ENCODE measurements around the gene EIF2B4. TPM values are rescaled to one million over a fixed set of nuclear protein-coding genes. Genes with fewer than 3 reads are reported as not detected.

Gene EIF2B4
- polyA plus RNA-seq, 1 donor (not counting 4 experiments of a cell fraction or from before 2014, with no cell fraction given), result 54.9 TPM

DNA sequence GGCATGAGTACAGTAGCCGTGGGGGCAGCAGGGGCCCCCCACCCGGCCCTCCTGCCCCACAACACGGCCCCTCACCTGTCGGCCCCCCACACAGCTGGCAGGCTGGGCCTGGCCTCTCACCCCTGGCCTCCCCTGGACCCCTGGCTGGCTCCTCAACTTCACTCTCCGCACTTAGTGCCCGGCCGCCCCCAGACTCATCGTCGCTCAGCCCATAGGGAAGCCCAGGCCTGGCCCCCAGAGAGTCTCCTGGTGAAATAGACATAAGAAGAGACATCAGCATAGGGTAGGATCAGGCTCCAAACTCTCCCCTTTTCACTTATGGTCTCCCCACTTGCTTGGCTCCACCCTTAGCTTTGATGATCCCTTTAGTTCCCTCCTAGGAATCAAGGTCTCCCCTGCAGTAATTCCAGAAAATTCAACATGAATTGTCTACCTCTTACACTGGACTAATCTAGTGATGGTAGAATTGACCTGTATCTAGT is 8.7 kb upstream of the EIF2B4 start:
- H3K4me2 ChIP-seq (ENCODE audit: control insufficient read depth, extremely low read depth, insufficient read depth, low read depth, low read length), result peak overlapping the region; percentile 88
- no peaks in the 10 kb centered on the region for H3K9me3 ChIP-seq (ENCODE audit: control insufficient read depth, low read depth, low read length)
- H2AFZ ChIP-seq (ENCODE audit: control insufficient read depth, low read length), result no peak overlapping the region
- DNase-seq (ENCODE audit: low read depth, low spot score) (no peak), FAIRE-seq (no peak)
- no peaks in the 10 kb centered on the region for H3K9me1 ChIP-seq (ENCODE audit: control insufficient read depth, extremely low read depth, insufficient read depth, low read length)
- peaks cover 16% of the 10 kb centered on the region for H3K4me1 ChIP-seq (ENCODE audit: control insufficient read depth, extremely low read depth, insufficient read depth, low read length)
- H4K20me1 ChIP-seq (ENCODE audit: control insufficient read depth, extremely low read depth, insufficient read depth, low read length), result peaks cover 3% of the 10 kb centered on the region
- H3K27ac ChIP-seq (ENCODE audit: control insufficient read depth, insufficient read depth, low read length), result no peak overlapping the region
- H3K4me3 ChIP-seq (ENCODE audit: control insufficient read depth in 2 of 3, extremely low read depth in 1 of 3, insufficient read depth in 2 of 3, low read depth in 1 of 3, low read length in 3 of 3), result no peak overlapping the region
- TF ChIP-seq EZH2 (IDR thresholded peaks at IDR 0.05; ENCODE audit: low read length), result no peak
- TF ChIP-seq, protein P1, sequence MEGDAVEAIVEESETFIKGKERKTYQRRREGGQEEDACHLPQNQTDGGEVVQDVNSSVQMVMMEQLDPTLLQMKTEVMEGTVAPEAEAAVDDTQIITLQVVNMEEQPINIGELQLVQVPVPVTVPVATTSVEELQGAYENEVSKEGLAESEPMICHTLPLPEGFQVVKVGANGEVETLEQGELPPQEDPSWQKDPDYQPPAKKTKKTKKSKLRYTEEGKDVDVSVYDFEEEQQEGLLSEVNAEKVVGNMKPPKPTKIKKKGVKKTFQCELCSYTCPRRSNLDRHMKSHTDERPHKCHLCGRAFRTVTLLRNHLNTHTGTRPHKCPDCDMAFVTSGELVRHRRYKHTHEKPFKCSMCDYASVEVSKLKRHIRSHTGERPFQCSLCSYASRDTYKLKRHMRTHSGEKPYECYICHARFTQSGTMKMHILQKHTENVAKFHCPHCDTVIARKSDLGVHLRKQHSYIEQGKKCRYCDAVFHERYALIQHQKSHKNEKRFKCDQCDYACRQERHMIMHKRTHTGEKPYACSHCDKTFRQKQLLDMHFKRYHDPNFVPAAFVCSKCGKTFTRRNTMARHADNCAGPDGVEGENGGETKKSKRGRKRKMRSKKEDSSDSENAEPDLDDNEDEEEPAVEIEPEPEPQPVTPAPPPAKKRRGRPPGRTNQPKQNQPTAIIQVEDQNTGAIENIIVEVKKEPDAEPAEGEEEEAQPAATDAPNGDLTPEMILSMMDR (optimal IDR thresholded peaks at IDR 0.05 in 1 of 3, IDR thresholded peaks at IDR 0.05 in 1 of 3, conservative IDR thresholded peaks at IDR 0.05 in 1 of 3; ENCODE audit: extremely low read depth in 1 of 3, insufficient read depth in 2 of 3, low read length in 3 of 3), result no peak
- no peak overlapping the region for H3K9ac ChIP-seq (ENCODE audit: control insufficient read depth, extremely low read depth, insufficient read depth, low read length)
- no peaks in the 10 kb centered on the region for H3K27me3 ChIP-seq (ENCODE audit: control insufficient read depth, extremely low read depth, insufficient read depth, low read length)
- H3K79me2 ChIP-seq (ENCODE audit: control insufficient read depth, insufficient read depth, low read length), result peaks cover 36% of the 10 kb centered on the region
- peaks cover 47 to 55% of the 10 kb centered on the region in 2 experiments for H3K36me3 ChIP-seq (ENCODE audit: control insufficient read depth in 2 of 2, extremely low read depth in 1 of 2, insufficient read depth in 2 of 2, low read length in 2 of 2)
- dilution Hi-C loops (cut with MboI; ENCODE audit: extremely low pct_ligation_motif_present, low sequenced_read_pairs), result no loop called here

DNA sequence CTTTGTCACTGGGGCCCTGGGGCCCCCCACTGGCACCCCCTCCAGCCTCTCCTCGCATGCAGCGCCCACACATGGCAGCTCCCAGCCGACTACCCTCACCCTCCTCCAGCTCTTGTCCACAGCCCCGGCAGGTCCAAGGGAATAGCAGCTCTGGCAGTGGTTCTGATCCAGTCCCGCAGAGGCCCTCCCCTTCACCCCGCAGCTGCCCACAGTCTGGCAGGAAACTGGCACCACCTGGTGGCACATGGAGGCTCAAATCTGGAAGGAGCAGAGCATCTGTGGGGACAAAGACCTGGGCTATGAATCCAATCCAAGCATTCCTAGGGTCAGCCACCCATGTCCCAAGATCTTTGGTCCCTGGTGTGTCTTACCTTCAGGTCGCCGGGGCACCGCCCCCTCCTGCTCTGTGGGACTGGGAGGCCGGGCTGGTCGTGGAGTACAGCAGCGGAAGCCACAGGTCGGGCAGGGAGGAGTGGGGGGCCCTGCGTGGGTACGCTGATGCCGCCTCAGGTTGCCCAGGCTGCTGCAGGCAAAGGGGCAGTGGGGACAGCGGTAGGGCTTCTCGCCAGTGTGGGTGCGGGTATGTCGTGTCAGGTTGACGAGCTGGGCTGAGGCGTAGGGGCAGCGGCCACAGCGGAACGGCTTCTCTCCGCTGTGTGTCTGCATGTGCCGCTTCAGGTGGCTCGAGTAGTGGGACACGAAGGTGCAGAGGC is 8.1 kb upstream of the EIF2B4 start:
- Histone ChIP-seq H4K20me1 (ENCODE audit: control insufficient read depth, extremely low read depth, insufficient read depth, low read length) (peaks cover 5% of the 10 kb centered on the region), H3K27me3 (ENCODE audit: control insufficient read depth, extremely low read depth, insufficient read depth, low read length) (no peaks in the 10 kb centered on the region), H3K27ac (ENCODE audit: control insufficient read depth, insufficient read depth, low read length) (no peak overlapping the region), H3K36me3 (ENCODE audit: control insufficient read depth in 2 of 2, extremely low read depth in 1 of 2, insufficient read depth in 2 of 2, low read length in 2 of 2) (peaks cover 45 to 52% of the 10 kb centered on the region in 2 experiments), H3K79me2 (ENCODE audit: control insufficient read depth, insufficient read depth, low read length) (peaks cover 39% of the 10 kb centered on the region), H3K4me3 (ENCODE audit: control insufficient read depth in 2 of 3, extremely low read depth in 1 of 3, insufficient read depth in 2 of 3, low read depth in 1 of 3, low read length in 3 of 3) (no peak overlapping the region), H3K9me1 (ENCODE audit: control insufficient read depth, extremely low read depth, insufficient read depth, low read length) (no peaks in the 10 kb centered on the region), H2AFZ (ENCODE audit: control insufficient read depth, low read length) (no peak overlapping the region), H3K4me2 (ENCODE audit: control insufficient read depth, extremely low read depth, insufficient read depth, low read depth, low read length) (no peak overlapping the region), H3K9me3 (ENCODE audit: control insufficient read depth, low read depth, low read length) (no peaks in the 10 kb centered on the region), H3K4me1 (ENCODE audit: control insufficient read depth, extremely low read depth, insufficient read depth, low read length) (peaks cover 16% of the 10 kb centered on the region), H3K9ac (ENCODE audit: control insufficient read depth, extremely low read depth, insufficient read depth, low read length) (no peak overlapping the region)
- dilution Hi-C loops (cut with MboI; ENCODE audit: extremely low pct_ligation_motif_present, low sequenced_read_pairs), result no loop called here
- FAIRE-seq (no peak), DNase-seq (ENCODE audit: low read depth, low spot score) (no peak)
- TF ChIP-seq, protein P1 (optimal IDR thresholded peaks at IDR 0.05 in 1 of 3, IDR thresholded peaks at IDR 0.05 in 1 of 3, conservative IDR thresholded peaks at IDR 0.05 in 1 of 3; ENCODE audit: extremely low read depth in 1 of 3, insufficient read depth in 2 of 3, low read length in 3 of 3), result peak in 2 of 3 experiments; percentile 34 to 51
- TF ChIP-seq EZH2 (IDR thresholded peaks at IDR 0.05; ENCODE audit: low read length), result no peak

Data from keratinocyte (primary cell).